NCI-H2196 treated with DMSO at 0.1 percent for 48 hours (cell line): ENCODE results near the gene OPN1LW.
"Not testable (repeated sequence)": the region's sequence is repeated elsewhere in the genome, so short reads cannot be mapped to it uniquely, and the experiment has no call there.

Experiments
- DNase-seq: peaks from one replicate; lab custom pipeline; 2025; ENCODE audit not compliant: unreplicated experiment; lab: John Stamatoyannopoulos, UW

The OPN1LW gene

GRCh38 chrX:154132366-154132765 is 11.7 kb upstream of the OPN1LW start:
- DNase-seq, result no peak

DNA sequence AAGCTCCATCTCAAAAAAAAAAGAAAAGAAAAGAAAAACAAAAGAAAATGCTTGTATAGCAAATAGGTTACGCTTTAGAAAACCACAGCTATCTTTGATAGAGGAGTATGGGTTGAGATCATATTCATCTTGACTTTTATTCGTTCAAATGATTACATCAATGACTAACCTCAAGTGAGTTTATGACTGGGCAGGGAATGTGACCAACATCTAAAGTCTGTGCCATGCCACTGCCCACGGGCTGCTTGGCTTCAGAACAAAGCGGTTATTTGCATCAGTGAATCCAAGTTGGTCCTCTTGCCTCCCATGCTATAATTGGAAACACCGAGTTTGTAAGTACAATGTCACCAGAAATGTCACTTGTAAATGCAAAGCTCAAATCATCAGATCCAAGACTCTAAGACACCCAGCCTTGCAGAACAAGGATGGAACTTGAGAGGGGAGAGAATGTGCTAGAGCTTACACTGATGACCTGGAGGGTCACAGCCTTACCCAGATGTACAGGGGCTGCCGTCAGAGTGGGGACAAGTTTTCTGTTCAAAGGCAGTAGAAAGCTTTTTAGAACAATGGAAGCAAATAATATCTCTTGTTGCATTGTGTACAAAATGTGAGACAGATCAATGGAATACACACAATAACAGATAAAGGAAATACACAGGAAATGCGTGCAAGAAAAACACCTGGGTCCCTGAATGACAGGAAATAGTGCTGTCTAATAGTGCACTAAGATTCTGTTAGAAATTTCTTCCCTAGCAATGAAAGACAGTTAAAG is 8.4 kb upstream of the OPN1LW start:
- DNase-seq, result no peak

DNA sequence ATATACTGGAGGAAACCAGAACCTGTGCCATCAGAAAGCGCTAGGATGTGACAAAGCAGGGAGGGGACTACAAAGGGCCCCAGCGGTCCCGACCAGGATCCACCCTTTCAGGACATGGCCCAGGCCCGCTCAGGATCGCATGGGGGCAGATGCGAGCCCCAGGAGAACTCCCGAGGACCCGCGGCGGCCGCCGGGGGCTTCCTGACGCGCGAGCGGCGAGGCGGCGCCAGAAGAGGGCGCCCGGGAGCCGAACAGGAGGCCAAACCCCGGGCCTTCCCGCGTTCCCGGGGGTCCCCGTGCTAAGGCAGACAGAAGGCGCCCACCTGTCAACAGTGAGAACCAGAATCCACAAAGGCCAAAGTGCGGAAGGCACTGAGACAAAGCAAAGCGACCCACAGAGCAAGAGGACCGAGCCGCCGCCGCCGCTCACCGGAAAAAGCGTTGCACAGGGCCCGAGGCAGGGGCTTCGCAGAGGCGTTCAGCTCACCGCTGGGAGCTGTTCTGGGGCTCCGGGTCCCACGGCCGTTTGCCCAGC is 7.3 kb upstream of the OPN1LW start:
- no peak for DNase-seq

GRCh38 chrX:154138857-154139256 is 5.2 kb upstream of the OPN1LW start:
- no peak for DNase-seq

DNA sequence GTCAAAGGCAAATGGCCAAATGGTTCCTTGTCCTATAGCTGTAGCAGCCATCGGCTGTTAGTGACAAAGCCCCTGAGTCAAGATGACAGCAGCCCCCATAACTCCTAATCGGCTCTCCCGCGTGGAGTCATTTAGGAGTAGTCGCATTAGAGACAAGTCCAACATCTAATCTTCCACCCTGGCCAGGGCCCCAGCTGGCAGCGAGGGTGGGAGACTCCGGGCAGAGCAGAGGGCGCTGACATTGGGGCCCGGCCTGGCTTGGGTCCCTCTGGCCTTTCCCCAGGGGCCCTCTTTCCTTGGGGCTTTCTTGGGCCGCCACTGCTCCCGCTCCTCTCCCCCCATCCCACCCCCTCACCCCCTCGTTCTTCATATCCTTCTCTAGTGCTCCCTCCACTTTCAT is 3.8 kb upstream of the OPN1LW start:
- DNase-seq, result no peak

GRCh38 chrX:154140742-154141141 is 3.3 kb upstream of the OPN1LW start:
- DNase-seq, result no peak

DNA sequence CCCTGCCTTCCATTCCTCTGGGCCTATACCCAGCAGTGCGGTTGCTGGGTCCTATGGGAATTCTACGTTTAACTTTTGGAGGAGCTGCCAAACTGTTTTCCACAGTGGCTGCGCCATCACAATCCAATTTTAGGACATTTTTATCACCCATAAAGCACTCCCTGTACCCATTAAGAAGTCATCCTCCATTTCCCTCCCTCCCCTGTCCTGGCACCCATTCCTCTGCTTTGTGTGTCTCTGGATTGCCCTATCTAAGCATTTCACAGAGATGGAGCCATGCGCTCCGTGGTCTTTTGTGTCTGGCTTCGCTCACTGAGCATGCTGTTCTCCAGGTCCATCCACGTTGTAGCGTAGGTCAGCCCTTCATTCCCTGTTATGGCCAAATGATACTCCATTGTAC is 1.7 kb upstream of the OPN1LW start:
- DNase-seq, result no peak

- no peak for DNase-seq
These were observed 895 bp upstream of the OPN1LW start for GRCh38 chrX:154142950-154143745.

DNA sequence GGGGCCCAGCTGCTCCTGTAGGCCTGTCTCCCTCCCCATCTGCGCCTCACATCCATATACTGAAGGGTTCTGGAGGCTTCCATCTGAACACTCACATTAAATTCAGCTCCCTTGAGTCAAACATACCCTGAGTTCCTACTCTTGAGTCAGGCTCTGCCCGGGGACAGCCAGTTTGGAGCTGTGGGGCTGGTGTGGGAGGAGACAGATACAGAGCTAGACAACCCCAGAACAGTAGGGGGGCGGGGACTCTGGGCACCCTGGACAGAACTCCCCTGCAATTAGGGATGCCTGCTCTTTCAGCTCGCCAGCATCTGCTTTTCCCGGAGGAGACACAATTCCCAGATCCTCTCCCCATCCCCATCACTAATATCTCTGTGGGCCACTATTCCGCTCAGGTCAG is 7.0 kb downstream of the OPN1LW start:
- not testable (repeated sequence) for DNase-seq

GRCh38 chrX:154156221-154156620 is 12.2 kb downstream of the OPN1LW start:
- not testable (repeated sequence) for DNase-seq

DNA sequence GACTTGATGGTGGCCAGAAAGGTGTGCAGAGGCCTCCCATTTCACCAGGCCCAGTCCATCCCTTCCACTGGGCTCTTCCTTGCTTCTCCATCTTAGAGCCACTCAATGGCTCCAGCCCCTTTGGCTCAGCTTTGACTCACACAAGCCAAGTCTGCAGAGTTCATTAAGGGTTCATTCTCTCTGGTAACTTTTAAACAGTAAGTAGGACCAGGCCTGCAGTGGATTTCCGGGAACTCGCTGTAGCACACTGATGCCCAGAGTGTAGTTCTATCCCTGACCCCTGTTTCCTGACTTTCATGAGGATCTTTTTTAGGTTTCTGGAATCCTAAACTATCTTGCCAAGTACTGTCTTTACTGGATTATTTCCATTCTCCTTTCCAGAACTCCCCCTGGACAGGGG is 13.2 kb downstream of the OPN1LW start:
- DNase-seq, result not testable (repeated sequence)

DNA sequence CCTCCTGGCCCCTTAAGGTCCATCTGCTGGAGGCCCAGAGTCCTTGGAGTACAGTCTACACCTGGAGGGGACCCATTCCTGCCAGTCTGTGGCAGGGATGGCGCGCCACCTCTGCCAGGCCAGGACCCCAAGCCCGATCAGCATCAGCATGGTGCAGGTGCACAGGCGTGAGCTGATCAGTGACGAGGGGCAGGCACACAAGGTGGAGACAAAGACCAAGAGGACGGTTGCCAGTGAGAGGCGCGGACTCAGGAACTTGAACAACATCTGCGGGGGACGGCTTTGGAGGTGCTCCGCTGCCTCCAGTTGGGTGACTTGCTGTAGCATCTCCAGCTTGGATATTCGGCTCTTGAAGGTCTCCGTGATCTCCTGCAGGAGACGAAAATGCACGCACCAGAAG is 15.3 kb downstream of the OPN1LW start:
- DNase-seq, result not testable (repeated sequence)

GRCh38 chrX:154164902-154165301 is 20.9 kb downstream of the OPN1LW start:
- not testable (repeated sequence) for DNase-seq

GRCh38 chrX:154168384-154168783 is 24.3 kb downstream of the OPN1LW start:
- DNase-seq, result not testable (repeated sequence)

GRCh38 chrX:154172535-154172943 is 28.5 kb downstream of the OPN1LW start:
- not testable (repeated sequence) for DNase-seq

GRCh38 chrX:154174356-154174755 is 30.3 kb downstream of the OPN1LW start:
- not testable (repeated sequence) for DNase-seq

DNA sequence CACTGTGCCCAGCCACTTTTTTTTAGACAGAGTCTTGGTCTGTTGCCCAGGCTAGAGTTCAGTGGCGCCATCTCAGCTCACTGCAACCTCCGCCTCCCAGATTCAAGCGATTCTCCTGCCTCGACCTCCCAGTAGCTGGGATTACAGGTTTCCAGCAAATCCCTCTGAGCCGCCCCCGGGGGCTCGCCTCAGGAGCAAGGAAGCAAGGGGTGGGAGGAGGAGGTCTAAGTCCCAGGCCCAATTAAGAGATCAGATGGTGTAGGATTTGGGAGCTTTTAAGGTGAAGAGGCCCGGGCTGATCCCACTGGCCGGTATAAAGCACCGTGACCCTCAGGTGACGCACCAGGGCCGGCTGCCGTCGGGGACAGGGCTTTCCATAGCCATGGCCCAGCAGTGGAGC is 38.3 kb downstream of the OPN1LW start, which contains the start of gene OPN1MW:
Gene OPN1MW (plus strand): TSS at position 301 of the 400 bp plus-strand sequence. CDS start 82 bp downstream, at position 383.
- DNase-seq, result not testable (repeated sequence)

- DNase-seq, result not testable (repeated sequence)
These were observed 39.8 kb downstream of the OPN1LW start for GRCh38 chrX:154183794-154184193.

- DNase-seq, result not testable (repeated sequence)
These were observed 48.8 kb downstream of the OPN1LW start for GRCh38 chrX:154192846-154193245.

GRCh38 chrX:154194316-154194715 is 50.3 kb downstream of the OPN1LW start:
- not testable (repeated sequence) for DNase-seq

- not testable (repeated sequence) for DNase-seq
These were observed 52.4 kb downstream of the OPN1LW start for GRCh38 chrX:154196466-154196865.
